IMR-90 (cell line): Measurements from ENCODE around the gene PIK3R5. TPM values are rescaled to one million over a fixed set of nuclear protein-coding genes. Genes with fewer than 3 reads are reported as not detected.

Source experiments
- ATAC-seq: fragments of 200-7000 bp; cut with Tn5 transposase; 2 replicates; pipeline ENCODE4 v1.9.1; 2020; ENCODE audit warnings: low read depth, mild to moderate bottlenecking, moderate library complexity
- BruUV-seq: library from RNA; stranded (reverse); fragments of 400-500 nt; replicated peaks from 2 replicates; lab custom pipeline; 2021; lab: Mats Ljungman, UMichigan
- CTCF ChIA-PET: fragments of 300-600 bp; formaldehyde crosslinking; extraction: SDS; loops from one replicate; lab custom pipeline; 2021; ENCODE audit warnings: antibody characterized with exemption; lab: Yijun Ruan, JAX
- POLR2A ChIA-PET: fragments of 300-600 bp; sonication (Branson Sonifier 250); formaldehyde crosslinking; loops from one replicate; lab custom pipeline; 2022; ENCODE audit warnings: antibody characterized with exemption; ENCODE audit not compliant: unreplicated experiment; lab: Charles Lee
- DNase-seq: peaks from one replicate; pipeline ENCODE4 v3.0.0; 2013
- H2AFZ ChIP-seq: replicated peaks from 2 replicates; pipeline ENCODE3; 2013; ENCODE audit warnings: low read length, mild to moderate bottlenecking; ENCODE audit not compliant: poor library complexity
- H2AK5ac ChIP-seq: 2 replicates; pipeline ENCODE4 v1.6.1; 2013; ENCODE audit warnings: low read depth, low read length, inconsistent platforms
- H2AK9ac ChIP-seq: replicated peaks from 2 replicates; pipeline ENCODE3; 2013; ENCODE audit warnings: mild to moderate bottlenecking, low read depth, low read length, moderate library complexity; ENCODE audit not compliant: poor library complexity
- H2BK120ac ChIP-seq: 2 replicates; pipeline ENCODE4 v1.6.1; 2013; ENCODE audit warnings: low read depth, low read length, inconsistent platforms
- H2BK15ac ChIP-seq: 3 replicates; pipeline ENCODE4 v1.6.1; 2013; ENCODE audit warnings: low read depth, low read length, inconsistent platforms
- H2BK20ac ChIP-seq: 2 replicates; pipeline ENCODE4 v1.6.1; 2013; ENCODE audit warnings: low read depth, mild to moderate bottlenecking, inconsistent platforms, low read length, moderate library complexity
- H2BK5ac ChIP-seq: 2 replicates; pipeline ENCODE4 v1.6.1; 2013; ENCODE audit warnings: mild to moderate bottlenecking, low read depth, low read length, inconsistent platforms; ENCODE audit not compliant: poor library complexity, severe bottlenecking
- H3K14ac ChIP-seq: replicated peaks from 2 replicates; pipeline ENCODE4 v1.6.1; 2013; ENCODE audit warnings: low read depth, low read length, inconsistent platforms
- H3K18ac ChIP-seq: 2 replicates; pipeline ENCODE4 v1.6.1; 2013; ENCODE audit warnings: low read depth, low read length, control low read depth
- H3K23ac ChIP-seq: 2 replicates; pipeline ENCODE4 v1.6.1; 2013; ENCODE audit warnings: low read depth, low read length, inconsistent platforms
- H3K27ac ChIP-seq: 2 replicates; pipeline ENCODE4 v1.5.1; 2013; ENCODE audit warnings: mild to moderate bottlenecking, control low read depth, low read length; ENCODE audit not compliant: insufficient read depth
- H3K27me3 ChIP-seq: 2 replicates; pipeline ENCODE4 v1.6.1; 2013; ENCODE audit warnings: low read length; ENCODE audit not compliant: control insufficient read depth, insufficient read depth
- H3K36me3 ChIP-seq: 2 replicates; pipeline ENCODE4 v1.6.1; 2013; ENCODE audit warnings: low read length, mixed read lengths; ENCODE audit not compliant: control insufficient read depth, insufficient read depth
- H3K4ac ChIP-seq: 2 replicates; pipeline ENCODE4 v1.6.1; 2013; ENCODE audit warnings: low read depth, low read length, inconsistent platforms
- H3K4me1 ChIP-seq: 2 replicates; pipeline ENCODE4 v1.6.1; 2013; ENCODE audit warnings: low read length, mixed read lengths; ENCODE audit not compliant: control insufficient read depth, insufficient read depth
- H3K4me2 ChIP-seq: 2 replicates; pipeline ENCODE4 v1.6.1; 2013; ENCODE audit warnings: low read depth, mild to moderate bottlenecking, control low read depth, low read length, moderate library complexity
- H3K4me3 ChIP-seq: 2 replicates; pipeline ENCODE4 v1.5.1; 2013; ENCODE audit warnings: low read depth, mild to moderate bottlenecking, control low read depth, low read length, moderate library complexity; ENCODE audit not compliant: insufficient read depth
- H3K56ac ChIP-seq: 2 replicates; pipeline ENCODE4 v1.6.1; 2013; ENCODE audit warnings: low read length, inconsistent platforms; ENCODE audit not compliant: insufficient read depth; ENCODE audit errors: extremely low read depth
- H3K79me1 ChIP-seq, 2 experiments: 2 replicates each; pipeline ENCODE4 v1.6.1; 2013; ENCODE audit warnings: low read length in 2 of 2, inconsistent platforms in 1 of 2, low read depth in 1 of 2
- H3K9ac ChIP-seq: 2 replicates; pipeline ENCODE4 v1.6.1; 2013; ENCODE audit warnings: low read depth, low read length, control low read depth
- H3K9me1 ChIP-seq: 2 replicates; pipeline ENCODE4 v1.6.1; 2013; ENCODE audit warnings: low read length, inconsistent platforms; ENCODE audit not compliant: insufficient read depth
- H3K9me3 ChIP-seq: 2 replicates; pipeline ENCODE4 v1.6.1; 2013; ENCODE audit warnings: low read length; ENCODE audit not compliant: control insufficient read depth, insufficient read depth
- H4K20me1 ChIP-seq: 2 replicates; pipeline ENCODE4 v1.6.1; 2013; ENCODE audit warnings: low read length, inconsistent platforms; ENCODE audit not compliant: insufficient read depth
- H4K5ac ChIP-seq: 2 replicates; pipeline ENCODE4 v1.6.1; 2013; ENCODE audit warnings: mild to moderate bottlenecking, low read depth, low read length, control low read depth
- H4K8ac ChIP-seq, 2 experiments: 2 replicates each; pipeline ENCODE4 v1.6.1; 2013; ENCODE audit warnings: low read depth in 2 of 2, low read length in 2 of 2, control low read depth in 1 of 2, inconsistent platforms in 1 of 2
- H4K91ac ChIP-seq: 2 replicates; pipeline ENCODE4 v1.6.1; 2013; ENCODE audit warnings: low read depth, low read length, inconsistent platforms; ENCODE audit not compliant: insufficient read depth
- BHLHE40 ChIP-seq: fragments of 150-350 bp; IDR thresholded peaks from 2 replicates; pipeline ENCODE4 v1.6.1; 2016; ENCODE audit warnings: mild to moderate bottlenecking, low read depth, low read length
- CEBPB ChIP-seq: IDR thresholded peaks from 2 replicates; pipeline ENCODE4 v1.6.1; 2012; ENCODE audit warnings: low read depth, low read length, improper control_type of control experiment
- CHD1 ChIP-seq: IDR thresholded peaks from 2 replicates; pipeline ENCODE4 v1.6.1; 2012; ENCODE audit warnings: low read depth, low read length, improper control_type of control experiment
- FOS ChIP-seq: fragments of 150-350 bp; IDR thresholded peaks from 2 replicates; pipeline ENCODE4 v1.6.1; 2016; ENCODE audit warnings: low read depth, low read length
- MAFK ChIP-seq: IDR thresholded peaks from 2 replicates; pipeline ENCODE4 v1.6.1; 2012; ENCODE audit warnings: low read depth, low read length, improper control_type of control experiment
- MAZ ChIP-seq: IDR thresholded peaks from 2 replicates; pipeline ENCODE4 v1.6.1; 2012; ENCODE audit warnings: low read depth, mild to moderate bottlenecking, low read length, improper control_type of control experiment, moderate library complexity, borderline replicate concordance
- MXI1 ChIP-seq: IDR thresholded peaks from 2 replicates; pipeline ENCODE4 v1.6.1; 2012; ENCODE audit warnings: low read depth, mild to moderate bottlenecking, low read length, moderate library complexity, borderline replicate concordance
- NFE2L2 ChIP-seq: fragments of 150-350 bp; IDR thresholded peaks from 2 replicates; pipeline ENCODE4 v1.6.1; 2016; ENCODE audit warnings: low read depth, mild to moderate bottlenecking, low read length
- POLR2A ChIP-seq: IDR thresholded peaks from 2 replicates; pipeline ENCODE4 v1.6.1; 2012; ENCODE audit warnings: mild to moderate bottlenecking, low read depth, low read length
- RAD21 ChIP-seq: IDR thresholded peaks from 2 replicates; pipeline ENCODE4 v1.6.1; 2012; ENCODE audit warnings: low read length, improper control_type of control experiment
- RCOR1 ChIP-seq: IDR thresholded peaks from 2 replicates; pipeline ENCODE4 v1.6.1; 2012; ENCODE audit warnings: mild to moderate bottlenecking, low read length, improper control_type of control experiment; ENCODE audit not compliant: insufficient replicate concordance
- RFX5 ChIP-seq: IDR thresholded peaks from 2 replicates; pipeline ENCODE4 v1.8.0; 2012; ENCODE audit warnings: low read depth, mild to moderate bottlenecking, low read length, moderate library complexity
- SMC3 ChIP-seq: fragments of 150-350 bp; IDR thresholded peaks from 2 replicates; pipeline ENCODE4 v1.6.1; 2016; ENCODE audit warnings: low read depth, mild to moderate bottlenecking, antibody characterized with exemption, low read length, moderate library complexity
- WGBS, 2 experiments: methylation state at CpG; one replicate each; pipeline versions ENCODE4 v1.1.5 to v1.1.7; 2013; ENCODE audit warnings: missing lambda C conversion rate in 2 of 2; ENCODE audit not compliant: insufficient read length in 1 of 2; ENCODE audit errors: extremely low coverage in 2 of 2; 5-methylcytosine and 5-hydroxymethylcytosine counted together
- dilution Hi-C: fragments of 300-500 bp; cut with HindIII; formaldehyde crosslinking; loops from one replicate; pipeline ENCODE4 v1.14.3; 2018; ENCODE audit warnings: low sequenced_read_pairs; ENCODE audit not compliant: unreplicated experiment
- in situ Hi-C: fragments of 300-500 bp; cut with MboI; formaldehyde crosslinking; loops from 3 replicates; pipeline ENCODE4 v1.14.3; 2019; ENCODE audit warnings: low sequenced_read_pairs, inconsistent platforms, mixed read lengths
- intact Hi-C: fragments of 100-400 bp; cut with micrococcal nuclease; formaldehyde crosslinking; loops from 2 replicates; pipeline ENCODE4 v1.10.0; 2022
- polyA plus RNA-seq, 3 experiments: library from polyadenylated mRNA; depleted of rRNA; stranded (reverse); fragments of >200 nt; gene quantifications; 2 replicates each; pipeline ENCODE4 v1.2.3, GENCODE V29; 2012; ENCODE audit warnings: low replicate concordance in 1 of 3
- total RNA-seq: library from RNA; depleted of rRNA; stranded (reverse); fragments of >200 nt; gene quantifications from 2 replicates; pipeline ENCODE4 v1.2.3, GENCODE V29; 2012
- TF ChIP-seq, protein P1 (sequence below): fragments of 150-350 bp; IDR thresholded peaks from 2 replicates; pipeline ENCODE4 v1.6.1; 2017; ENCODE audit warnings: mild to moderate bottlenecking, antibody characterized with exemption, low read length, low read depth
- TF ChIP-seq, protein P2 (sequence below): fragments of 150-350 bp; IDR thresholded peaks from 2 replicates; pipeline ENCODE4 v1.6.1; 2016; ENCODE audit warnings: low read depth, mild to moderate bottlenecking, low read length, moderate library complexity, borderline replicate concordance
- TF ChIP-seq, protein P3 (sequence below): conservative IDR thresholded peaks from 2 replicates; pipeline ENCODE4 v1.5.1; 2012; ENCODE audit warnings: mild to moderate bottlenecking, low read depth, low read length, improper control_type of control experiment

The PIK3R5 gene
- total and polyA plus RNA-seq, 2 of the 4 experiments (the other 2 are of a cell fraction) = not detected

DNA sequence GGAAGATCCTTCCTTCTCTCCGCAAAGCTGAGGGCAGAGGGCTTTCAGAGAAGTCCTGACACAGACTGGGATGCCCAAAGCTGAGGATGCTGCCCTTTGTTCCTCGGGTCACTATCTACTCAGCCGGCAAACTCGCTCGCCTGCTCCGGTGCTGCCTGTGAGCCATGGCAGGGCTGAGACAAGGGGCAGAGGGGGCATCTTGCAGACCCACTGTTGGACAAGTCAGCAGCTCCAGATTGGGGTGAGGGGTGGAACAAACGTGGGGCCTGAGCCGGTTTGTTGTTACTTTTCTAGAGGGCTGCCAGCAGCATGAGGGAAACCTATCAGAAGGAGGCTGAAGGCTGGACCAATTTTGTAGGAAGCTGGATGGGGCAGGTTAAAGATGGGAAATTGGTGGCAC, 51.0 kb downstream of the PIK3R5 start:
- in situ Hi-C loops (no loop called here), intact Hi-C loops (no loop called here), dilution Hi-C loops (no loop called here)
- Histone ChIP-seq H3K9me3 (peaks cover 6% of the 10 kb centered on the region; the same call in 1 of the 2 replicates), H2BK120ac (no peak overlapping the region), H4K20me1 (no peaks in the 10 kb centered on the region), H3K23ac (no peak overlapping the region), H3K9me1 (no peaks in the 10 kb centered on the region), H3K79me1 (no peaks in the 10 kb centered on the region), H3K14ac (no peak overlapping the region), H2AFZ (no peak overlapping the region), H3K56ac (no peak overlapping the region), H3K4me1 (no peaks in the 10 kb centered on the region), H3K9ac (no peak overlapping the region), H3K27ac (no peak overlapping the region), H3K4ac (no peak overlapping the region), H3K36me3 (no peaks in the 10 kb centered on the region), H3K27me3 (no peaks in the 10 kb centered on the region), H4K5ac (no peak overlapping the region), H2BK5ac (no peak overlapping the region), H4K91ac (no peak overlapping the region), H2AK5ac (no peak overlapping the region), H3K4me3 (no peak overlapping the region), H2BK15ac (no peak overlapping the region), H3K18ac (no peak overlapping the region), H2AK9ac (no peak overlapping the region), H3K4me2 (no peak overlapping the region), H2BK20ac (no peak overlapping the region), H4K8ac (no peak overlapping the region)
- ATAC-seq (no peak), DNase-seq (no peak)
- 71% methylated on average over 4 of the region's 8 CpGs; no CpG with 5 or more reads in 1 of the 2 experiments for WGBS, 2 experiments
- POLR2A ChIA-PET = no interaction called here
- no TSS peak for BruUV-seq
- CTCF ChIA-PET = no interaction called here
- TF ChIP-seq, protein P1, sequence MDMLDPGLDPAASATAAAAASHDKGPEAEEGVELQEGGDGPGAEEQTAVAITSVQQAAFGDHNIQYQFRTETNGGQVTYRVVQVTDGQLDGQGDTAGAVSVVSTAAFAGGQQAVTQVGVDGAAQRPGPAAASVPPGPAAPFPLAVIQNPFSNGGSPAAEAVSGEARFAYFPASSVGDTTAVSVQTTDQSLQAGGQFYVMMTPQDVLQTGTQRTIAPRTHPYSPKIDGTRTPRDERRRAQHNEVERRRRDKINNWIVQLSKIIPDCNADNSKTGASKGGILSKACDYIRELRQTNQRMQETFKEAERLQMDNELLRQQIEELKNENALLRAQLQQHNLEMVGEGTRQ = no peak
- TF ChIP-seq RCOR1 (no peak), MAFK (no peak), CEBPB (no peak), MXI1 (no peak), NFE2L2 (no peak), RFX5 (no peak), MAZ (no peak), SMC3 (no peak), BHLHE40 (no peak), CHD1 (no peak), POLR2A (no peak), FOS (no peak), RAD21 (no peak)
- TF ChIP-seq, protein P2, sequence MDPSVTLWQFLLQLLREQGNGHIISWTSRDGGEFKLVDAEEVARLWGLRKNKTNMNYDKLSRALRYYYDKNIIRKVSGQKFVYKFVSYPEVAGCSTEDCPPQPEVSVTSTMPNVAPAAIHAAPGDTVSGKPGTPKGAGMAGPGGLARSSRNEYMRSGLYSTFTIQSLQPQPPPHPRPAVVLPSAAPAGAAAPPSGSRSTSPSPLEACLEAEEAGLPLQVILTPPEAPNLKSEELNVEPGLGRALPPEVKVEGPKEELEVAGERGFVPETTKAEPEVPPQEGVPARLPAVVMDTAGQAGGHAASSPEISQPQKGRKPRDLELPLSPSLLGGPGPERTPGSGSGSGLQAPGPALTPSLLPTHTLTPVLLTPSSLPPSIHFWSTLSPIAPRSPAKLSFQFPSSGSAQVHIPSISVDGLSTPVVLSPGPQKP = no peak
- TF ChIP-seq, protein P3, sequence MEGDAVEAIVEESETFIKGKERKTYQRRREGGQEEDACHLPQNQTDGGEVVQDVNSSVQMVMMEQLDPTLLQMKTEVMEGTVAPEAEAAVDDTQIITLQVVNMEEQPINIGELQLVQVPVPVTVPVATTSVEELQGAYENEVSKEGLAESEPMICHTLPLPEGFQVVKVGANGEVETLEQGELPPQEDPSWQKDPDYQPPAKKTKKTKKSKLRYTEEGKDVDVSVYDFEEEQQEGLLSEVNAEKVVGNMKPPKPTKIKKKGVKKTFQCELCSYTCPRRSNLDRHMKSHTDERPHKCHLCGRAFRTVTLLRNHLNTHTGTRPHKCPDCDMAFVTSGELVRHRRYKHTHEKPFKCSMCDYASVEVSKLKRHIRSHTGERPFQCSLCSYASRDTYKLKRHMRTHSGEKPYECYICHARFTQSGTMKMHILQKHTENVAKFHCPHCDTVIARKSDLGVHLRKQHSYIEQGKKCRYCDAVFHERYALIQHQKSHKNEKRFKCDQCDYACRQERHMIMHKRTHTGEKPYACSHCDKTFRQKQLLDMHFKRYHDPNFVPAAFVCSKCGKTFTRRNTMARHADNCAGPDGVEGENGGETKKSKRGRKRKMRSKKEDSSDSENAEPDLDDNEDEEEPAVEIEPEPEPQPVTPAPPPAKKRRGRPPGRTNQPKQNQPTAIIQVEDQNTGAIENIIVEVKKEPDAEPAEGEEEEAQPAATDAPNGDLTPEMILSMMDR = no peak
